Endothelial cell of umbilical vein (primary cell): ENCODE measurements around the gene PTCH2.

Source experiments
- EZH2 ChIP-seq: IDR thresholded peaks from 2 replicates; pipeline ENCODE4 v1.6.1; 2012; ENCODE audit warnings: borderline replicate concordance, low read depth, mild to moderate bottlenecking, moderate library complexity, low read length, inconsistent platforms; ENCODE audit not compliant: severe bottlenecking
- GATA2 ChIP-seq: IDR thresholded peaks from 2 replicates; pipeline ENCODE4 v1.7.0; 2011; ENCODE audit warnings: low read depth, mild to moderate bottlenecking, moderate library complexity, mixed read lengths, low read length; ENCODE audit not compliant: insufficient read length, insufficient read depth
- JUN ChIP-seq: IDR thresholded peaks from 2 replicates; pipeline ENCODE4 v1.6.1; 2011; ENCODE audit warnings: borderline replicate concordance, low read depth; ENCODE audit not compliant: insufficient read length, insufficient read depth
- MAX ChIP-seq: IDR thresholded peaks from 2 replicates; pipeline ENCODE4 v1.6.1; 2011; ENCODE audit not compliant: insufficient read depth, insufficient read length
- MYC ChIP-seq: IDR thresholded peaks from one replicate; pipeline ENCODE4 v1.6.1; 2011; ENCODE audit warnings: mild to moderate bottlenecking, low read depth, low read length
- POLR2A ChIP-seq: IDR thresholded peaks from 2 replicates; pipeline ENCODE4 v1.6.1; 2012; ENCODE audit warnings: low read depth, mild to moderate bottlenecking, control low read depth, low read length
- POLR2AphosphoS5 ChIP-seq: IDR thresholded peaks from 2 replicates; pipeline ENCODE4 v1.6.1; 2012; ENCODE audit warnings: low read depth, mild to moderate bottlenecking, control low read depth, low read length, moderate library complexity; ENCODE audit not compliant: insufficient read depth
- TF ChIP-seq, protein P1 (sequence below), 2 donors: IDR thresholded peaks; 1 replicate in 1 of 2; 2 replicates in 1 of 2; pipeline ENCODE4 v1.5.1; 2011; ENCODE audit warnings: low read length in 2 of 2, mild to moderate bottlenecking in 2 of 2, moderate library complexity in 2 of 2, control low read depth in 1 of 2, inconsistent platforms in 1 of 2, low read depth in 1 of 2; ENCODE audit not compliant: insufficient read depth in 1 of 2; ENCODE audit errors: extremely low read depth in 1 of 2

GRCh38 chr1:44832056-44832705, 10.9 kb downstream of the PTCH2 start:
- no peak for TF ChIP-seq POLR2AphosphoS5
- TF ChIP-seq, protein P1, sequence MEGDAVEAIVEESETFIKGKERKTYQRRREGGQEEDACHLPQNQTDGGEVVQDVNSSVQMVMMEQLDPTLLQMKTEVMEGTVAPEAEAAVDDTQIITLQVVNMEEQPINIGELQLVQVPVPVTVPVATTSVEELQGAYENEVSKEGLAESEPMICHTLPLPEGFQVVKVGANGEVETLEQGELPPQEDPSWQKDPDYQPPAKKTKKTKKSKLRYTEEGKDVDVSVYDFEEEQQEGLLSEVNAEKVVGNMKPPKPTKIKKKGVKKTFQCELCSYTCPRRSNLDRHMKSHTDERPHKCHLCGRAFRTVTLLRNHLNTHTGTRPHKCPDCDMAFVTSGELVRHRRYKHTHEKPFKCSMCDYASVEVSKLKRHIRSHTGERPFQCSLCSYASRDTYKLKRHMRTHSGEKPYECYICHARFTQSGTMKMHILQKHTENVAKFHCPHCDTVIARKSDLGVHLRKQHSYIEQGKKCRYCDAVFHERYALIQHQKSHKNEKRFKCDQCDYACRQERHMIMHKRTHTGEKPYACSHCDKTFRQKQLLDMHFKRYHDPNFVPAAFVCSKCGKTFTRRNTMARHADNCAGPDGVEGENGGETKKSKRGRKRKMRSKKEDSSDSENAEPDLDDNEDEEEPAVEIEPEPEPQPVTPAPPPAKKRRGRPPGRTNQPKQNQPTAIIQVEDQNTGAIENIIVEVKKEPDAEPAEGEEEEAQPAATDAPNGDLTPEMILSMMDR (IDR thresholded peaks at IDR 0.05; ENCODE audit: extremely low read depth in 1 of 2, insufficient read depth in 1 of 2, low read depth in 1 of 2, low read length in 2 of 2), result no peak
- TF ChIP-seq POLR2A, result no peak
- no peak for TF ChIP-seq EZH2
- TF ChIP-seq MYC, result no peak
- TF ChIP-seq MAX, result no peak
- TF ChIP-seq JUN, result no peak
- TF ChIP-seq GATA2, result no peak
